Rectal smooth muscle tissue (tissue), 1 donor: ENCODE results near the gene GPHN.

Source experiments
- H3K27ac ChIP-seq: one replicate; pipeline ENCODE4 v1.7.0; 2013; ENCODE audit warnings: low read depth, low read length, inconsistent platforms
- H3K27me3 ChIP-seq: one replicate; pipeline ENCODE4 v1.7.0; 2013; ENCODE audit warnings: low read length; ENCODE audit not compliant: control insufficient read depth, insufficient read depth
- H3K36me3 ChIP-seq: one replicate; pipeline ENCODE4 v1.7.0; 2013; ENCODE audit warnings: low read length; ENCODE audit not compliant: control insufficient read depth, insufficient read depth
- H3K4me1 ChIP-seq: one replicate; pipeline ENCODE4 v1.7.0; 2013; ENCODE audit warnings: low read length; ENCODE audit not compliant: control insufficient read depth, insufficient read depth
- H3K4me3 ChIP-seq: one replicate; pipeline ENCODE4 v1.7.0; 2013; ENCODE audit warnings: low read length
- H3K9ac ChIP-seq: one replicate; pipeline ENCODE4 v1.7.0; 2013; ENCODE audit warnings: low read length

The GPHN gene

GRCh38 chr14:67141146-67141900, 633.4 kb downstream of the GPHN start:
- no peak overlapping the region for H3K4me3 ChIP-seq
- no peaks in the 10 kb centered on the region for H3K27me3 ChIP-seq
- H3K36me3 ChIP-seq, result peaks cover 2% of the 10 kb centered on the region
- no peak overlapping the region for H3K27ac ChIP-seq
- no peaks in the 10 kb centered on the region for H3K4me1 ChIP-seq
- no peak overlapping the region for H3K9ac ChIP-seq

- no peak overlapping the region for H3K4me3 ChIP-seq
- no peak overlapping the region for H3K9ac ChIP-seq
- H3K4me1 ChIP-seq, result no peaks in the 10 kb centered on the region
- no peak overlapping the region for H3K27ac ChIP-seq
- no peaks in the 10 kb centered on the region for H3K36me3 ChIP-seq
- H3K27me3 ChIP-seq, result no peaks in the 10 kb centered on the region
Observed at GRCh38 chr14:67151082-67151666, 643.2 kb downstream of the GPHN start.

GRCh38 chr14:67158566-67158965, 650.6 kb downstream of the GPHN start:
- Histone ChIP-seq H3K4me1 (no peaks in the 10 kb centered on the region), H3K27ac (no peak overlapping the region)

GRCh38 chr14:67162385-67162784, 654.4 kb downstream of the GPHN start:
- Histone ChIP-seq H3K4me3 (no peak overlapping the region), H3K9ac (no peak overlapping the region), H3K36me3 (no peaks in the 10 kb centered on the region), H3K27ac (no peak overlapping the region), H3K27me3 (no peaks in the 10 kb centered on the region), H3K4me1 (no peaks in the 10 kb centered on the region)

More at GRCh38 chr14:67158566-67158965, 650.6 kb downstream of the GPHN start:
- no peaks in the 10 kb centered on the region for H3K36me3 ChIP-seq
- no peaks in the 10 kb centered on the region for H3K27me3 ChIP-seq
- H3K4me3 ChIP-seq, result no peak overlapping the region
- no peak overlapping the region for H3K9ac ChIP-seq

- Histone ChIP-seq H3K9ac (no peak overlapping the region), H3K27ac (no peak overlapping the region), H3K4me3 (no peak overlapping the region), H3K27me3 (no peaks in the 10 kb centered on the region), H3K36me3 (no peaks in the 10 kb centered on the region), H3K4me1 (no peaks in the 10 kb centered on the region)
Observed at GRCh38 chr14:67166450-67166853, 658.5 kb downstream of the GPHN start.

- Histone ChIP-seq H3K36me3 (no peaks in the 10 kb centered on the region), H3K9ac (no peak overlapping the region), H3K4me3 (no peak overlapping the region), H3K4me1 (no peaks in the 10 kb centered on the region), H3K27ac (no peak overlapping the region), H3K27me3 (no peaks in the 10 kb centered on the region)
Observed at GRCh38 chr14:67167420-67168109, 659.6 kb downstream of the GPHN start.

GRCh38 chr14:67168110-67168441, 660.1 kb downstream of the GPHN start:
- no peak overlapping the region for H3K27ac ChIP-seq
- H3K36me3 ChIP-seq, result no peaks in the 10 kb centered on the region

GRCh38 chr14:67170660-67171059, 662.7 kb downstream of the GPHN start:
- Histone ChIP-seq H3K9ac (no peak overlapping the region), H3K27ac (no peak overlapping the region), H3K27me3 (no peaks in the 10 kb centered on the region), H3K4me1 (no peaks in the 10 kb centered on the region), H3K4me3 (no peak overlapping the region), H3K36me3 (no peaks in the 10 kb centered on the region)

More at GRCh38 chr14:67168110-67168441, 660.1 kb downstream of the GPHN start:
- Histone ChIP-seq H3K27me3 (no peaks in the 10 kb centered on the region), H3K4me3 (no peak overlapping the region), H3K9ac (no peak overlapping the region), H3K4me1 (no peaks in the 10 kb centered on the region)

- H3K36me3 ChIP-seq, result no peaks in the 10 kb centered on the region
- H3K27me3 ChIP-seq, result no peaks in the 10 kb centered on the region
- no peak overlapping the region for H3K9ac ChIP-seq
- H3K4me3 ChIP-seq, result no peak overlapping the region
- no peaks in the 10 kb centered on the region for H3K4me1 ChIP-seq
- no peak overlapping the region for H3K27ac ChIP-seq
Observed at GRCh38 chr14:67172056-67172455, 664.1 kb downstream of the GPHN start.

- Histone ChIP-seq H3K27me3 (no peaks in the 10 kb centered on the region), H3K9ac (no peak overlapping the region), H3K36me3 (no peaks in the 10 kb centered on the region), H3K27ac (no peak overlapping the region), H3K4me1 (no peaks in the 10 kb centered on the region), H3K4me3 (no peak overlapping the region)
Observed at GRCh38 chr14:67172520-67172919, 664.6 kb downstream of the GPHN start.

- H3K9ac ChIP-seq, result no peak overlapping the region
- H3K27me3 ChIP-seq, result no peaks in the 10 kb centered on the region
- no peak overlapping the region for H3K4me3 ChIP-seq
- no peaks in the 10 kb centered on the region for H3K36me3 ChIP-seq
- H3K27ac ChIP-seq, result no peak overlapping the region
- no peaks in the 10 kb centered on the region for H3K4me1 ChIP-seq
Observed at GRCh38 chr14:67173719-67174118, 665.8 kb downstream of the GPHN start.

- Histone ChIP-seq H3K36me3 (no peaks in the 10 kb centered on the region), H3K4me3 (no peak overlapping the region), H3K27me3 (no peaks in the 10 kb centered on the region), H3K9ac (no peak overlapping the region), H3K4me1 (peaks cover 9% of the 10 kb centered on the region), H3K27ac (no peak overlapping the region)
Observed at GRCh38 chr14:67186172-67186768, 678.3 kb downstream of the GPHN start.
